ENCODE results near the gene GNA14. TPM values are rescaled to one million over a fixed set of nuclear protein-coding genes. Genes with fewer than 3 reads are reported as not detected.

GNA14 gene
- total RNA-seq, 2 donors from 2014 or later: 1.6 to 5.3 TPM

DNA sequence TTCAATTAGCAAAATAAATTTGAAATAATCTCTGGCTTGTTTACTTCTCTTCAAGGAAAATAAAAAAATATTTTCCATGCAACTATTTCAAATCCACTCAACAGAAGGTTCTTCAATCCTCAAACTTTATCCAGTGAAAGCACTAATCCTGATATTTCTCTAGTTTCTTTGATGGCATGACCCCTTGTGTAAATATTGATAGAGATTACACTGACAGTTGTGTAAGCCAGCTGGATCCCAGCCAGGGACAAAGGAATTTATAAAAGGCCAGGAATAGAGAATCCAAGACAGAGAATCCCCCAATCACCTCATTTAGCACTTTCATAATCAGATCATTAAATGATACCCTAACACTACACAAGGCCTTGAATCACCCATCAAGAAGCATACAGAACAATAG, 135.2 kb downstream of the GNA14 start:
- Histone ChIP-seq H3K4me3 (no peak overlapping the region), H3K27ac (no peak overlapping the region), H3K36me3 (replicated peaks in 1 of 2; ENCODE audit: insufficient read depth in 1 of 2, low read depth in 2 of 2) (no peaks in the 10 kb centered on the region), H3K9me3 (no peaks in the 10 kb centered on the region), H3K27me3 (no peaks in the 10 kb centered on the region), H3K4me1 (peaks cover 9% of the 10 kb centered on the region)
- ATAC-seq: no peak
- intact Hi-C loops (cut with DNase I): no loop called here
- no peak for DNase-seq
- no peak for TF ChIP-seq POLR2A (IDR thresholded peaks at IDR 0.05)
- TF ChIP-seq, protein P1, sequence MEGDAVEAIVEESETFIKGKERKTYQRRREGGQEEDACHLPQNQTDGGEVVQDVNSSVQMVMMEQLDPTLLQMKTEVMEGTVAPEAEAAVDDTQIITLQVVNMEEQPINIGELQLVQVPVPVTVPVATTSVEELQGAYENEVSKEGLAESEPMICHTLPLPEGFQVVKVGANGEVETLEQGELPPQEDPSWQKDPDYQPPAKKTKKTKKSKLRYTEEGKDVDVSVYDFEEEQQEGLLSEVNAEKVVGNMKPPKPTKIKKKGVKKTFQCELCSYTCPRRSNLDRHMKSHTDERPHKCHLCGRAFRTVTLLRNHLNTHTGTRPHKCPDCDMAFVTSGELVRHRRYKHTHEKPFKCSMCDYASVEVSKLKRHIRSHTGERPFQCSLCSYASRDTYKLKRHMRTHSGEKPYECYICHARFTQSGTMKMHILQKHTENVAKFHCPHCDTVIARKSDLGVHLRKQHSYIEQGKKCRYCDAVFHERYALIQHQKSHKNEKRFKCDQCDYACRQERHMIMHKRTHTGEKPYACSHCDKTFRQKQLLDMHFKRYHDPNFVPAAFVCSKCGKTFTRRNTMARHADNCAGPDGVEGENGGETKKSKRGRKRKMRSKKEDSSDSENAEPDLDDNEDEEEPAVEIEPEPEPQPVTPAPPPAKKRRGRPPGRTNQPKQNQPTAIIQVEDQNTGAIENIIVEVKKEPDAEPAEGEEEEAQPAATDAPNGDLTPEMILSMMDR (IDR thresholded peaks at IDR 0.05): no peak

DNA sequence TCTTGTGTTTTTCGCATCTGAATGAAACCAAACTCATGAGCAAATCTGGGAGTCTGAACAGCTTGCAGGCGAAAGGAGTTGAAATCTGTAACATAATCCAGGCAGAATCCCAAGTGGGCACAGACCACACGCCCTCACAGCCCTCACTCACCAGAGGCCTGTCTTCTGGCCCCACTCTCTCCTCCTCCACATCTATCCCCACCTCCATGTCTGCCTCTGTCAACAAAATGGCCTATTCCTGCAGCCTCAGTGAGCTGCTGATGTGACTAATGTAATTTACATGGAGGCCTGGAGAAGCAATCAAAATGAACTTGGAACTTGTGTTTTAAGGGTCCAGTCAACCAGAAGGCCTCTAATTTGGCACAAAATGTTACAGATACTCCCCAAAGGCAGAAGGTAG, 136.6 kb downstream of the GNA14 start:
- Histone ChIP-seq H3K4me1 (peaks cover 9% of the 10 kb centered on the region), H3K27ac (no peak overlapping the region), H3K4me3 (no peak overlapping the region), H3K9me3 (no peaks in the 10 kb centered on the region), H3K27me3 (no peaks in the 10 kb centered on the region), H3K36me3 (replicated peaks in 1 of 2; ENCODE audit: insufficient read depth in 1 of 2, low read depth in 2 of 2) (no peaks in the 10 kb centered on the region)
- DNase-seq: no peak
- TF ChIP-seq, protein P1 (IDR thresholded peaks at IDR 0.05): no peak
- TF ChIP-seq POLR2A (IDR thresholded peaks at IDR 0.05): no peak
- 84 to 93% methylated on average over 3 of the region's 3 CpGs for WGBS, 2 donors
- intact Hi-C loops (cut with DNase I): no loop called here
- ATAC-seq: no peak

DNA sequence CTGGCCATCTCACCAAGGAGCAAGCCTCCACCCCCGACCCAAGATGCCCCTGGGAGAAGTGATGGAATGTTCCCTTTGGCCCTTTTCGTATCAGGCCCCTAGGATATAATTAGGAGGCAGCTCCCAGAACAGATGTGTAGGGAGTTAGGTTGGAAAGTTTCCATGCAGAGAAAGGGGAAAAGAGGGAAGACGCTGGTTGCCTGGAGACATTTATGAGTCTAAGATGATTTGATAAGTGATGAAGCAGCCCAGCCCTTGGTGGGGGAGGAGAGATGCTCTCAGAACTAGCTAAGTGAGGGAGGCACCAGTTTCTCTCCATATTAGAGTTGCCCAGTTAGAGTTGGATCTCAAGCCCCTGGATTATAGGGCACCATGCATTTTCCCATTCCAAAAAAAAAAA, 137.5 kb downstream of the GNA14 start:
- H3K27ac ChIP-seq: no peak overlapping the region
- ATAC-seq (no peak), DNase-seq (no peak)
- no peaks in the 10 kb centered on the region for H3K9me3 ChIP-seq
- no peaks in the 10 kb centered on the region for H3K27me3 ChIP-seq
- H3K36me3 ChIP-seq (replicated peaks in 1 of 2; ENCODE audit: insufficient read depth in 1 of 2, low read depth in 2 of 2): no peaks in the 10 kb centered on the region
- peaks cover 9% of the 10 kb centered on the region for H3K4me1 ChIP-seq
- WGBS, 2 donors: 61 to 74% methylated on average over 3 of the region's 3 CpGs
- intact Hi-C loops (cut with DNase I): no loop called here
- H3K4me3 ChIP-seq: no peak overlapping the region
- TF ChIP-seq, protein P1 (IDR thresholded peaks at IDR 0.05): no peak
- no peak for TF ChIP-seq POLR2A (IDR thresholded peaks at IDR 0.05)

DNA sequence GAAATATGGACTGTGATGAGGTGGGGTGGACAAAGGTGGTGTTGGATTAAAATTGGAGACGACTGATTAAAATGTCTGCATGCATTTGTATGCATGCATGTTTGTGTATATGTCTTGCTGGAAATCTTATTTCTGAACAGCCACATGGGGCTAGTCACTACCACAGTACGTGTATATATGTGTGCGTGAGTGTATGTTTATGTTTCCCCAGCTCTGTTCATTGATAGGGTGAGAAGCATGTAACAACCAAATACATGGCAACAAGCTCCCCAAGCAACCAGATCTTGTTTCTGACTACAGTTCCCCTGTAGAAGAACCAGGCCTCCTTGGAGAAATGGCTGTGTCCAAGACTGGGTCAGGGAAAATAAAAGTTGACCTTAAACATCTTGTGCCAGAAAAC, 139.7 kb downstream of the GNA14 start:
- no peak for ATAC-seq
- 76 to 82% methylated on average over 3 of the region's 3 CpGs for WGBS, 2 donors
- peaks cover 9% of the 10 kb centered on the region for H3K4me1 ChIP-seq
- H3K9me3 ChIP-seq: no peaks in the 10 kb centered on the region
- intact Hi-C loops (cut with DNase I): no loop called here
- TF ChIP-seq POLR2A (IDR thresholded peaks at IDR 0.05): no peak
- TF ChIP-seq, protein P1 (IDR thresholded peaks at IDR 0.05): no peak
- no peak for DNase-seq
- no peak overlapping the region for H3K27ac ChIP-seq
- no peaks in the 10 kb centered on the region for H3K27me3 ChIP-seq
- no peaks in the 10 kb centered on the region for H3K36me3 ChIP-seq (replicated peaks in 1 of 2; ENCODE audit: insufficient read depth in 1 of 2, low read depth in 2 of 2)
- no peak overlapping the region for H3K4me3 ChIP-seq

DNA sequence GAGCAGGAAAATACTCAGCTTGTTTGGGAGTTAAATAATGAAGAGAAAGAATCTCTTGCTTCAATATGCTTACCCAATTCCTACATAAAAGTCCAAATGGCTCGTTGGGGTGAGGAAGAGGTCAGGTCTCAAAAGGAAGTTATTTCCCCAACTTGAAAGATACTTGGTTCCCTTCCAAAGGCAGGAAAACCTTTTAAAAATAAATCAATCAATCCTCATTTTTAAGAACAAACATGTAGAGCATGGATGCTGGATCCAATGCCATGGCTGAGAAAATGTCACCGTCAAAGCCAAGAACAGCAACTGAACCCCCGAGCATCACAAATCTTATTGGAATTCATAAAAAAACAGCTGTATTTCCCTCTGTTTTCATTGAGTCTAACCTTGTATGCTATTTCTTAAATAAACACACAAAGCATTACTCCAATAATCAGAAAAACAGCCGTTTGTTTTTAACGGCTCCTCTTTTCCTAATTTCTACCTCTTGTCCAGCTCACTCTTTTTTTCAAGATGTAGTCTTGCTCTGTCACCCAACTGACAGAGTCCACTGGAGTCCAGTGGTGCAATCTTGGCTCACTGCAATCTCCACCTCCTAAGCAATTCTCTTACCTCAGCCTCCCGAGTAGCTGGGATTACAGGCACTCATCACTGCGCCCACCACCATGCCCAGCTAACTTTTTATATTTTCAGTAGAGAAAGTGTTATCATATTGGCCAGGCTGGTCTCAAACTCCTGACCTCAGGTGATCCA, 140.7 kb downstream of the GNA14 start:
- Histone ChIP-seq H3K27me3 (no peaks in the 10 kb centered on the region), H3K4me1 (no peaks in the 10 kb centered on the region), H3K36me3 (replicated peaks in 1 of 2; ENCODE audit: insufficient read depth in 1 of 2, low read depth in 2 of 2) (no peaks in the 10 kb centered on the region), H3K4me3 (no peak overlapping the region), H3K27ac (no peak overlapping the region), H3K9me3 (no peaks in the 10 kb centered on the region)
- TF ChIP-seq, protein P1 (IDR thresholded peaks at IDR 0.05): no peak
- no peak for TF ChIP-seq POLR2A (IDR thresholded peaks at IDR 0.05)
- ATAC-seq: peak; percentile 9
- WGBS, 2 donors: 51 to 54% methylated on average over 7 of the region's 7 CpGs
- intact Hi-C loops (cut with DNase I): no loop called here
- DNase-seq: no peak
